Stimulated activated CD4-positive, alpha-beta T cell treated with anti-CD3 and anti-CD28 coated beads, Interleukin-12 subunit alpha, Interleukin-12 subunit beta, amount 100 ng/mL, for 24 hours (primary cell): ENCODE data around the gene SH3BP2.
A peak's percentile ranks its signal among the peaks of the same experiment; 100 is the strongest.

Experiments used
- DNase-seq, 2 experiments: peaks; one replicate each; pipeline ENCODE4 v3.0.0-alpha.2; 2020; ENCODE audit warnings: low read depth in 2 of 2

Gene SH3BP2, protein sequence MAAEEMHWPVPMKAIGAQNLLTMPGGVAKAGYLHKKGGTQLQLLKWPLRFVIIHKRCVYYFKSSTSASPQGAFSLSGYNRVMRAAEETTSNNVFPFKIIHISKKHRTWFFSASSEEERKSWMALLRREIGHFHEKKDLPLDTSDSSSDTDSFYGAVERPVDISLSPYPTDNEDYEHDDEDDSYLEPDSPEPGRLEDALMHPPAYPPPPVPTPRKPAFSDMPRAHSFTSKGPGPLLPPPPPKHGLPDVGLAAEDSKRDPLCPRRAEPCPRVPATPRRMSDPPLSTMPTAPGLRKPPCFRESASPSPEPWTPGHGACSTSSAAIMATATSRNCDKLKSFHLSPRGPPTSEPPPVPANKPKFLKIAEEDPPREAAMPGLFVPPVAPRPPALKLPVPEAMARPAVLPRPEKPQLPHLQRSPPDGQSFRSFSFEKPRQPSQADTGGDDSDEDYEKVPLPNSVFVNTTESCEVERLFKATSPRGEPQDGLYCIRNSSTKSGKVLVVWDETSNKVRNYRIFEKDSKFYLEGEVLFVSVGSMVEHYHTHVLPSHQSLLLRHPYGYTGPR

DNA sequence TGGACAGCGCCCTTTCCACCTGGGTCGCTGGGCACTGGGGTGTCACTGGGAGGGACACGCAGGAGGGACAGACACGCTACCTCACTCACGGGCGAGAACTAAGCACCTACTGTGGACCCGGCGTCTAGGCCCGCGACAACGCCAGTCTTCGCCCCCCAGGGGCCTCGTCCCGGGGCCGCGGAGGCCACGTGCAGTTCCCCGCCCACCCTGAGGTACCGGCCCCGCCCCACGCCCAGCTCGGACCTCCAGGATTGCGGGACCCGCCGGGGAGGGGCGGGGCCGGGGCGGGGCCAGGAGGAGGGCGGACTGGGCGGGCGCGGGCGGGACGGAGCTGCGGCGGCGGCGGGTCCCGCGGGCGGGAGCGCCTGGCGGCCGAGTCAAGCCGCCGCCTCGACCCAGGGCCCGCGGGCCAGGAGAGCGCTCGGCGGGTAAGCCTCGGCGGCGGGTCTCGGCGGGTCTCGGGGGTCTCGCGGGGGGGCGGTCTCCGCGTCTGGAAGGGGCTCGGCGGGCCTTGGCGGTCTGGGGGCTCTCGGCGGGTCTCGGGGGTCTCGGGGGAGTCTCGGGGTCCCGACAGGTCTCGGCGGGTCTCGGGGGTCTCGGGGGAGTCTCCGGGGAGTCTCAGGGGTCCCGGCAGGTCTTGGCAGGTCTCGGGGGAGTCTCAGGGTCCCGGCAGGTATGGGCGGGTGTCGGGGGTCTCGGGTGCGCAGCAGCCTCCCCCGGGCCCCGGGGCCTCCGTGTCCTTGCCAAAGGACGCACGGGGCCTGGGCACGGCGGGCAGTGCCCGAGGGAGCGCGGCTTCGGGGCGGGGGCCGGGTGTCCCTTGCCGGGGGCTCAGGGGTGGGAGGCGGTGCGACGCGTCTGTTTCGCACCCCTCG lies at the start of gene SH3BP2:
Gene SH3BP2 (plus strand): TSS at position 375 of the 875 bp plus-strand sequence. CDS start 27,533 bp downstream, outside the sequence.
- peak in 1 of 2 experiments; percentile 67 for DNase-seq

GRCh38 chr4:2743518-2744445 lies 49.1 kb upstream of the SH3BP2 start:
- no peak for DNase-seq

- DNase-seq, result no peak
Measured at GRCh38 chr4:2744576-2745270, 48.2 kb upstream of the SH3BP2 start.

DNA sequence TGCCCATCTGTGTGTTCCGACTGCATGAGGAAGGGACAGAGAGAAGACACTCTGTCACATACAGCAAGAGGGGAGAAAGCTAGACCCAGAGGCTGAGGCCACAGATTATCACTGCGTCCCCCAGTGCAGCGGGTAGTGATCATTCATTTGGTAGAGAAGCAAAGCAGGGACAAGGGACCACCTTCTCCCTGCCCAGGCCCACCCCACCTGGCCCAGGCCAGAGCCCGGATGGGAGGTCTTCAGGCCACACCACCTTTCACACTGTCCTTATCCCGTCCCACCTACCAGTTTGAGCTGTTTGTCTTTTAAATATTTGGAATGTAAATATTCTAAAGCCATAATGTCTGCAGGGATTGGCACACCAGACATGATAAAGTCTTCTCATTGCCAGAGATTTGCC lies 47.4 kb upstream of the SH3BP2 start:
- DNase-seq, result no peak

- peak; percentile 85 to 93 for DNase-seq
Measured at GRCh38 chr4:2745981-2746806, 46.7 kb upstream of the SH3BP2 start.

DNA sequence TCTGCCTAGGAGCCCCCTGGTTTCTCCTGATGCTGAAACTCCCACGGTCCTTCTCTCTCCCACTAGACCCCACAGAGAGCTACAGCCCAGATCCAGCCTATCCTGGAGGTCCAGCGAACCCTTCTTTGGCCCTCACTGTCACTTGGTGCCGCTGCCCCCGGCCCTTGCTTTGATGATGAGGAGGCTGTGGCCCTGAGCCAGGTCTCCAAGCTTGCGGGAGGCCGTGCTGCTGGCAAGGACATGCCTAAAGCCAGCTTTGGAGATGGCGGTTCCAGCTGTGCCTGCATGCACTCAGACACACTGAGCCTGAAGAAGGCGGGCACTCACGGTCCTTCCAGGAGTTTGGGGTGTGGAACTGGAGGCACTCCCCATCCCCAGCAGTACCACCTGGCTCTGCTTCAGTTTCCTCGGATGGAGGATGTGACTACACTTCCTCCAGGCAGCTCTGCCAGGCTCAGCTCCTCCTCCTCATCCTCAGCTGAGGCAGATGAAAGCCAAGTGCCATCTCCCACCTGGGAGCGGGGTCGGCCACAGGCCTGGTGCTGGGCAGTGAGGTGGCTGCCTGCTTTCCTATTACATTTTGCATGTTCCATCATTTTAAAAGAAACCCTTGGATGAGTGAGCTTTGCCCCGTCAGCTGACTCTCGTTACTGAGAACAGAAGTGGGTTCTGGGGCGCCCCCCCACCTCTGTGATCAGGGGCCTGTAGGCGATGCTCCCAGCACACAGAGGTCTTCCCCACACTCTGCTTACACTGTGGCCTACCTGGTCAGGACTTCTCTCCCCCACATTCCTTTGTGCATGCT lies 45.8 kb upstream of the SH3BP2 start:
- DNase-seq, result no peak

DNA sequence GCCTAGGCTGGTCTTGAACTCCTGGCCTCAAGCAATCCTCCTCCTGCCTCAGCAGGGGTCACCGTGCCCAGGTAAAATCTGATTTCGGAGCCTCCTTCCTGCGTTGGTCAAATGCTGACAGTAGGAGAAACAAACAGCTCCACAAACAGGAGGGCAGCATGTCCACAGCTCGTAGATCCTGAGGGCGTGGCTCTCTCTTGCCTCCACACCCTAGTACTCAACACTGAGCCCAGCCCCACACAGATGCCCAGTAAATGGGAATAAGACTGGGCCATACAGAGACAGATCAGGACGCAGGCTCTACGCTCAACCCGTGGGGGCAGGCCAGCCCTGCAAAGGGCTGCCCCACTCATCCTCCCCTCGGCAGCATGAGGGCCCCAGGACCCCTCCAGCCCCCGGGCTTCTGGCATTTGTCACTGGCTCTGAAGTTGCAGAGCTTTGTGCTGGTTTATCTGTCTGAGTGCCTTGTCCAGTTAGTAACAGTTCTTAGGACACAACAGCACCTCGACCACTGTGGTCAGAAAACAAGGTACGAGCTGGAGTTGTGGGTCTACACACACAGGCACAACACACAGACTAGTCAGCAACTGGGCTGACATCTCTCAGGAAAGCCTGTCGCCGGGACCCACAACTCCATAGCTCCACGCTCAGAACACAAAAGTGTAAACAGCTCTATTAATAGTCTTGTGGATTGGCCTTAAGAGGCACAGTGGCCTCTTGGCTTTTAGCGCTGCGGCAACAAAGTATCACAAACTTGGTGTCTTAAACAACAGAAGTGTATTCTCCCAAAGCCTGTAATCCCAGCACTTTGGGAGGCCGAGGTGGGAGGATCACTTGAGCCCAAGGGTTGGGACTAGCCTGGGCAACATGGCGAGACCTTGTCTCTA lies 41.9 kb upstream of the SH3BP2 start:
- no peak for DNase-seq

DNA sequence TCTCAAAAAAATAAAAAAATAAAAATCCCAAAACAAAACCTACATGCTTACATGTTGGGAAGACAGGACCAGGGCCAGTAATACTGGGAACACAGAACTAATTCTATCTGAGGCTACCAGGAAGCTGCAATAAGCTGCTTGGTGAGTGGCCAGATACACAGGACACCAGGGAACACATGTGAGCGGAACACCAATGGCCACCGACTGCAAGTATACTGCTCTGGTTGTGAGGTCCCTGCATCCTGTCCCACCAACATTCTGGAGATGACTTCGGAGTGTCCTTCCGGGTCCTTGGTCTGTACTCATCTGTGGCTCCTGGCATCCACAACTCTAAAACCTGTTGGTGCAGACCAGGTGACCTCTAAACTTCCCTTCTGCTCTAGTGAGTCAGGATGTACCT lies 39.4 kb upstream of the SH3BP2 start:
- no peak for DNase-seq

DNA sequence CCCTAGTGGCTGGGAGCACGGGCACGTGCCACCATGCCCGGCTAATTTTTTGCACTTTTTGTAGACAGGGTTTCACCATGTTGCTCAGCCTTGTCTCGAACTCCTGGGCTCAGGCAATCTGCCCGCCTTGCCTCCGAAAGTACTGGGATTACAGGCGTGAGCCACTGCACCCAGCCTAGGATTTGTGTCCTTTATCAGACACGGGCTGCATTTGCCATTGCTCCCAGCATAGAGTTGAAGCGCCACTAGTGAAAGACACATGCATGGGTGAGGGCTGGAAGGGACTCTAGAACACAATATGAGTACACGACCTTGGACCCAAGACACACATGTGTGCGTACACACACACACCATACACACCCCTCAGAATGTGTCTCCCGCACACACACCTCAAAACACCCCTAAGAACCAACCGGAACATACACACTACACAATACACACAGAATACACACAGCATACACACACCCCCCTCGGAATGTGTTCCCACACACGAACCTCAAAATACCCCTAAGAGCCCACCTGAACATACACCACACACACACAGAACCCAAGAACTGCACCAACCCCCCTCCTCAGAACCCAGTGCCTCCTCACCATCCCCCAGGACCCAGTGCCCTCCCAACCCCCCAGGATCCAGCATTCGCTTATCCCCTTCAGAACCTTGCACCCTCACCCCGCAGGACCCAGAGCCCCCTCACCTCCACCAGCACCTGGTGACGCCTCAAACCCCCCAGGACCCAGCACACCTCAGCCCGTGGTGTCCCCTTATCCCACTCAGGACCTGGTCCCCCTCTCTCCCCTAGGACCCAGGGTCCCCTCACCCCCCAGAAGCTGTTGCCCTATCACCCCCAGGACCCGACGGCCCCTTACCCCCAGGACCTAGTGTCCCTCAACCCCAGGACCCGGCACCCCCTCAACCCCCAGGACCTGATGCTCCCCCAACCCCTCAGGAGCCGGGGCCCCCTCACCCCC lies 37.8 kb upstream of the SH3BP2 start:
- no peak for DNase-seq

GRCh38 chr4:2755821-2756690 lies 36.8 kb upstream of the SH3BP2 start, which contains the start of gene TNIP2:
Gene TNIP2 (minus strand): TSS chr4:2756336. CDS start chr4:2756289, 47 bp downstream.
- DNase-seq, result peak; percentile 68

GRCh38 chr4:2756691-2757350 lies 36.1 kb upstream of the SH3BP2 start:
- no peak for DNase-seq

DNA sequence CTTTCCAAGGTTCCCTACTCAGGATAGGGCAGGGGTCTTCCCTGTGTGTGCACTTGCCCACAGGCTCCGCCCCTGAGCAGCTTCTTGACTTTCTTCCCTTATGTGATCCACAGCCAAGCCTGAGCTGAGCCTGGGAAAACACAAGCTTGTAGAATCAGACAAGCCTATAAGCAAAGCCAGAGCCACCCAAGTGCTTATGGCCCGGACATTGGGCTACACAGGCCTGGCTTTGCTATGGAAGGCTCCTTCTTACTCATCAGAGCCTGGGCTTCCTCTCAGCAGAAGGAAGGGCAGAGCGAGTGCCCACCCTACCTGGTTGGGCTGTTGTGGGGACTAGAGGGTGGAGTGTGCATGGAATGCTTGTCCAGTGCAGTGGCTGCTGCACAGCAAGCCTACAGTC lies 35.5 kb upstream of the SH3BP2 start:
- DNase-seq, result no peak

DNA sequence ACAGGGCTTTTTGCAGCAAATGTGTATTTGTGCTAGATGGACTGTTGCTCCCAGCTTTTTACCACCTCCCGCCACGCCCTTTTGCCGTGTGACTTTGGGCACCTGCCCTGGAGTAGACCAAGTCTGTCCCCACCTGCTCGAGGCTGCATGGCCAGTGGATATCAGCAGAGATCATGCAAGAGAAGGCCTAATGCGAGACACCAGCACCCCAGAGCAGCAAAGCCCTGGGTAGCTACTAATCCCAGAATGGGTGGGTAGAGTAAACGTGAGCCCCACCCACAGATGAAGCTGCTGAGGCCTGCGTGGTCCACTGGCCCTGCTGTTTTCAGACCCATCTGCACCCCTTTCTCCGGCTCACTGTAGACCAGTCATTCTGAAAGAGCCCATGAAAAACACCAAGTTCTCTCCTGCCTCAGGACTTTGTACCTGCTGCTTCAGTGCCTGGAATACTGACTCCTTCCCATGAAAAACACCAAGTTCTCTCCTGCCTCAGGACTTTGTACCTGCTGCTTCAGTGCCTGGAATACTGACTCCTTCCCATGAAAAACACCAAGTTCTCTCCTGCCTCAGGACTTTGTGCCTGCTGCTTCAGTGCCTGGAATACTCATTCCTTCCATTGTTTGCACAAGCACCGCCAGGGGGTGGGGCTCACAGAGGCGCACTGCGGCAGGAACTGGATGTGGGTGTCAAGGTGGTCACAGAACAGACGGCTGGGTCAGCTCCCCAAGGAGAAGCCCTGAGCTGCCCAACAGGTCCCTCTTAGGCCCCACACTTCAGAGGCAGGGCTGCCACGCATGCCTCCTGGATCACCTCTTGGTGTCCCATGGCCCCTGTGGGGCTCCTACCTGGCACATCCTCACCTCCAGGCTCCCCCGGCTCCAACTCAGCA lies 31.6 kb upstream of the SH3BP2 start:
- DNase-seq, result no peak

DNA sequence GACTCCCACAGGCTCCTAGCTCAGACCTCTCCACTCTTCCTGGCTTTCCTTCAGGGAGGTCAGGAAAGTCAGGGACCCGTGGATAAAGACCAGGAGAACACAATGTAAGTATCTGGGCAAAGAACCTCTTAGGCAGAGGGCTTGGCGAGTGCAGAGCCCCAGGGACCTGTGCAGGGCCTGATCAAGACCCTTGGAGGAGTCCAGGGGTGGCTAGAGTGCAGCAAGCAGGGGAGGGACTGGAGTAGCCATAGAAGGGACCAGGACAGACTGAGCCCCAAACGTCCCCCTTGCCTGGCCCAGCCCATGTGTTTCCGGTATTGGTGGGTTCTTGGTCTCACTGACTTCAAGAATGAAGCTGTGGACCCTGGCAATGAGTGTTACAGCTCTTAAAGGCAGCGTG lies 30.8 kb upstream of the SH3BP2 start:
- DNase-seq, result no peak
